ENCODE results near the gene CPN2.

DNA sequence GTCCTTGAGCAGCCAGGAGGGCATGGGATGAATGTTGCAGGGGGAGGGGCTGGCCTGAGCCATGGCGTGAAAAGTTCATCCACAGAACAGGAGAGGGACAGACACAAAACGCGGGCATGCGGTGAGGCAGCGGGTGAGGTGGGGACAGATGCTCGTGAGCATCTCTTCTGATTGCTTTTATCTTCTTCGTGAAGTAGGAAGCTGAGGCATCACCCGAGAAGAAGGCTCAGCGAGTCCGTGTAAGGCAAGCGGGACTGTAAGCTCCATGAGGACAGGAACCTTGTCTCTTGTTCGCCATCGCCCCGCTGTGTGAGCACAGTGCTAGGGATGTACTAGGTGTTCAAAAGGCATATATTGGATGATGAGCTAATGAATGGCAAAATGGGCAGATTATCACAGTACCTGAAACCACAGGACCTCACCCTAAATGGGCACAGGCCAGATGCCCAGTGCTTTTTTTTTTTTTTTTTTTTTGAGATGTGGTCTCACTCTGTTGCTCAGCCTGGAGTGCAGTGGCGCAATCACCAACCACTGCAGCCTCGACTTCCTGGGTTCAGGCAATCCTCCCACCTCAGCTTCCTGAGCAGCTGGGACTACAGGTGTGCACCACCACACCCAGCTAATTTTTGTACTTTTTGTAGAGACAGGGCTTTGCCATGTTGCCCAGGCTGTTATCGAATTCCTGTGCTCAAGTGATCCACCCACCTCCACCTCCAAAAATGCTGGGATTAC, 46.8 kb downstream of the CPN2 start:
- TF ChIP-seq, protein P1, sequence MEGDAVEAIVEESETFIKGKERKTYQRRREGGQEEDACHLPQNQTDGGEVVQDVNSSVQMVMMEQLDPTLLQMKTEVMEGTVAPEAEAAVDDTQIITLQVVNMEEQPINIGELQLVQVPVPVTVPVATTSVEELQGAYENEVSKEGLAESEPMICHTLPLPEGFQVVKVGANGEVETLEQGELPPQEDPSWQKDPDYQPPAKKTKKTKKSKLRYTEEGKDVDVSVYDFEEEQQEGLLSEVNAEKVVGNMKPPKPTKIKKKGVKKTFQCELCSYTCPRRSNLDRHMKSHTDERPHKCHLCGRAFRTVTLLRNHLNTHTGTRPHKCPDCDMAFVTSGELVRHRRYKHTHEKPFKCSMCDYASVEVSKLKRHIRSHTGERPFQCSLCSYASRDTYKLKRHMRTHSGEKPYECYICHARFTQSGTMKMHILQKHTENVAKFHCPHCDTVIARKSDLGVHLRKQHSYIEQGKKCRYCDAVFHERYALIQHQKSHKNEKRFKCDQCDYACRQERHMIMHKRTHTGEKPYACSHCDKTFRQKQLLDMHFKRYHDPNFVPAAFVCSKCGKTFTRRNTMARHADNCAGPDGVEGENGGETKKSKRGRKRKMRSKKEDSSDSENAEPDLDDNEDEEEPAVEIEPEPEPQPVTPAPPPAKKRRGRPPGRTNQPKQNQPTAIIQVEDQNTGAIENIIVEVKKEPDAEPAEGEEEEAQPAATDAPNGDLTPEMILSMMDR (IDR thresholded peaks at IDR 0.05): no peak
- no peak for TF ChIP-seq POLR2A (IDR thresholded peaks at IDR 0.05)

Data from transverse colon (tissue), 3 donors.